DMS79 treated with DMSO at 0.1 percent for 48 hours (cell line): ENCODE measurements around the gene PACRG.

Experiments used
- DNase-seq: peaks from one replicate; lab custom pipeline; 2025; lab: John Stamatoyannopoulos, UW

The PACRG gene

GRCh38 chr6:163354085-163354484, 626.3 kb downstream of the PACRG start:
- no peak for DNase-seq

GRCh38 chr6:163354761-163355425, 627.1 kb downstream of the PACRG start:
- DNase-seq = no peak

GRCh38 chr6:163355426-163355991, 627.7 kb downstream of the PACRG start:
- no peak for DNase-seq

- no peak for DNase-seq
Measured at GRCh38 chr6:163356324-163356723, 628.5 kb downstream of the PACRG start.

GRCh38 chr6:163356743-163357142, 629.0 kb downstream of the PACRG start:
- DNase-seq = no peak

- no peak for DNase-seq
Measured at GRCh38 chr6:163364641-163365040, 636.9 kb downstream of the PACRG start.
